H1 (cell line): ENCODE measurements around the gene PRKCH. TPM values are rescaled to one million over a fixed set of nuclear protein-coding genes. Genes with fewer than 3 reads are reported as not detected.

Experiments used
- BCL11A ChIP-seq, 2 experiments: IDR thresholded peaks; one replicate each; pipeline ENCODE4 v1.6.1; 2011; ENCODE audit warnings: low read depth in 2 of 2, low read length in 2 of 2, mild to moderate bottlenecking in 2 of 2
- CHD1 ChIP-seq: IDR thresholded peaks from 2 replicates; pipeline ENCODE4 v1.6.1; 2012; ENCODE audit warnings: low read depth, low read length, improper control_type of control experiment
- CHD7 ChIP-seq: fragments of 300-600 bp; sonication (generic); IDR thresholded peaks from 2 replicates; pipeline ENCODE4 v1.7.1; 2012; ENCODE audit warnings: low read length, moderate library complexity, mild to moderate bottlenecking, inconsistent platforms; ENCODE audit not compliant: insufficient replicate concordance
- E2F6 ChIP-seq: IDR thresholded peaks from 2 replicates; pipeline ENCODE4 v1.6.1; 2012; ENCODE audit warnings: inconsistent platforms
- EP300 ChIP-seq, 2 experiments: IDR thresholded peaks; 1 replicate in 1 of 2; 2 replicates in 1 of 2; pipeline ENCODE4 v1.6.1; 2011 to 2012; ENCODE audit warnings: low read depth in 2 of 2, low read length in 2 of 2, mild to moderate bottlenecking in 2 of 2, borderline replicate concordance in 1 of 2, inconsistent platforms in 1 of 2, moderate library complexity in 1 of 2
- EZH2 ChIP-seq: fragments of 200-600 bp; sonication (generic); IDR thresholded peaks from 2 replicates; pipeline ENCODE4 v1.7.1; 2012; ENCODE audit warnings: low read depth, mild to moderate bottlenecking, moderate library complexity, low read length, inconsistent platforms; ENCODE audit not compliant: severe bottlenecking
- FOSL1 ChIP-seq: IDR thresholded peaks from 2 replicates; pipeline ENCODE4 v1.6.1; 2011; ENCODE audit warnings: mild to moderate bottlenecking, low read depth, low read length, moderate library complexity; ENCODE audit not compliant: insufficient read depth
- GABPA ChIP-seq: IDR thresholded peaks from 2 replicates; pipeline ENCODE4 v1.6.1; 2011; ENCODE audit warnings: mild to moderate bottlenecking, low read length, moderate library complexity, borderline replicate concordance; ENCODE audit not compliant: insufficient read depth
- MAX ChIP-seq: IDR thresholded peaks from 2 replicates; pipeline ENCODE4 v1.6.1; 2012; ENCODE audit warnings: inconsistent platforms
- RNF2 ChIP-seq: fragments of 200-900, 300-1000 bp; sonication (generic); IDR thresholded peaks from 2 replicates; pipeline ENCODE4 v1.7.1; 2016; ENCODE audit warnings: borderline replicate concordance, low read depth, mild to moderate bottlenecking, antibody characterized with exemption, low read length; ENCODE audit not compliant: poor library complexity, severe bottlenecking; ENCODE audit errors: missing control alignments
- polyA plus RNA-seq, 7 experiments: library from polyadenylated mRNA; depleted of rRNA in 3 of 7; stranded (reverse) in 5 of 7; unstranded in 2 of 7; fragments of >200 nt in 5 of 7; fragments of 200-250 nt in 2 of 7; gene quantifications; 1 replicate in 5 of 7; 2 replicates in 1 of 7; 4 replicates in 1 of 7; pipeline versions ENCODE4 v1.2.1 to v1.2.3, GENCODE V29; 2011 to 2013; ENCODE audit warnings: missing spikeins in 2 of 7, mixed read lengths in 2 of 7
- total RNA-seq: library from RNA; stranded (reverse); fragmentation: NEBNext Ultra II Directional; extraction: Animal tissue kit (Norgen Biotek cat#: 25700); gene quantifications from 2 replicates; pipeline ENCODE4 v1.2.1, GENCODE V29; 2021

Gene PRKCH
- total and polyA plus RNA-seq, 2 of the 8 experiments (the other 6 are each of a cell fraction or from before 2014, with no cell fraction given): 6.4 to 7.0 TPM

GRCh38 chr14:61530296-61530695, 208.9 kb downstream of the PRKCH start (continued):
- TF ChIP-seq CHD7 (no peak), CHD1 (no peak), EP300 (IDR thresholded peaks at IDR 0.05; ENCODE audit: borderline replicate concordance in 1 of 2, low read depth in 2 of 2, low read length in 2 of 2) (no peak), E2F6 (no peak), RNF2 (no peak), FOSL1 (no peak), GABPA (no peak), BCL11A (IDR thresholded peaks at IDR 0.05; ENCODE audit: low read depth in 2 of 2, low read length in 2 of 2) (no peak), MAX (no peak), EZH2 (no peak)
